IMR-90 (cell line): ENCODE measurements around the gene CTNS. TPM values are rescaled to one million over a fixed set of nuclear protein-coding genes. Genes with fewer than 3 reads are reported as not detected.
A peak's percentile ranks its signal among the peaks of the same experiment; 100 is the strongest.

ENCODE experiments used
- ATAC-seq: fragments of 200-7000 bp; cut with Tn5 transposase; 2 replicates; pipeline ENCODE4 v1.9.1; 2020; ENCODE audit warnings: low read depth, mild to moderate bottlenecking, moderate library complexity
- BruUV-seq: library from RNA; stranded (reverse); fragments of 400-500 nt; replicated peaks from 2 replicates; lab custom pipeline; 2021; lab: Mats Ljungman, UMichigan
- CTCF ChIA-PET: fragments of 300-600 bp; formaldehyde crosslinking; extraction: SDS; loops from one replicate; lab custom pipeline; 2021; ENCODE audit warnings: antibody characterized with exemption; lab: Yijun Ruan, JAX
- POLR2A ChIA-PET: fragments of 300-600 bp; sonication (Branson Sonifier 250); formaldehyde crosslinking; loops from one replicate; lab custom pipeline; 2022; ENCODE audit warnings: antibody characterized with exemption; ENCODE audit not compliant: unreplicated experiment; lab: Charles Lee
- DNase-seq: peaks from one replicate; pipeline ENCODE4 v3.0.0; 2013
- H2AFZ ChIP-seq: replicated peaks from 2 replicates; pipeline ENCODE3; 2013; ENCODE audit warnings: low read length, mild to moderate bottlenecking; ENCODE audit not compliant: poor library complexity
- H2AK5ac ChIP-seq: 2 replicates; pipeline ENCODE4 v1.6.1; 2013; ENCODE audit warnings: low read depth, low read length, inconsistent platforms
- H2AK9ac ChIP-seq: replicated peaks from 2 replicates; pipeline ENCODE3; 2013; ENCODE audit warnings: mild to moderate bottlenecking, low read depth, low read length, moderate library complexity; ENCODE audit not compliant: poor library complexity
- H2BK120ac ChIP-seq: 2 replicates; pipeline ENCODE4 v1.6.1; 2013; ENCODE audit warnings: low read depth, low read length, inconsistent platforms
- H2BK15ac ChIP-seq: 3 replicates; pipeline ENCODE4 v1.6.1; 2013; ENCODE audit warnings: low read depth, low read length, inconsistent platforms
- H2BK20ac ChIP-seq: 2 replicates; pipeline ENCODE4 v1.6.1; 2013; ENCODE audit warnings: low read depth, mild to moderate bottlenecking, inconsistent platforms, low read length, moderate library complexity
- H2BK5ac ChIP-seq: 2 replicates; pipeline ENCODE4 v1.6.1; 2013; ENCODE audit warnings: mild to moderate bottlenecking, low read depth, low read length, inconsistent platforms; ENCODE audit not compliant: poor library complexity, severe bottlenecking
- H3K14ac ChIP-seq: replicated peaks from 2 replicates; pipeline ENCODE4 v1.6.1; 2013; ENCODE audit warnings: low read depth, low read length, inconsistent platforms
- H3K18ac ChIP-seq: 2 replicates; pipeline ENCODE4 v1.6.1; 2013; ENCODE audit warnings: low read depth, low read length, control low read depth
- H3K23ac ChIP-seq: 2 replicates; pipeline ENCODE4 v1.6.1; 2013; ENCODE audit warnings: low read depth, low read length, inconsistent platforms
- H3K27ac ChIP-seq: 2 replicates; pipeline ENCODE4 v1.5.1; 2013; ENCODE audit warnings: mild to moderate bottlenecking, control low read depth, low read length; ENCODE audit not compliant: insufficient read depth
- H3K27me3 ChIP-seq: 2 replicates; pipeline ENCODE4 v1.6.1; 2013; ENCODE audit warnings: low read length; ENCODE audit not compliant: control insufficient read depth, insufficient read depth
- H3K36me3 ChIP-seq: 2 replicates; pipeline ENCODE4 v1.6.1; 2013; ENCODE audit warnings: low read length, mixed read lengths; ENCODE audit not compliant: control insufficient read depth, insufficient read depth
- H3K4ac ChIP-seq: 2 replicates; pipeline ENCODE4 v1.6.1; 2013; ENCODE audit warnings: low read depth, low read length, inconsistent platforms
- H3K4me1 ChIP-seq: 2 replicates; pipeline ENCODE4 v1.6.1; 2013; ENCODE audit warnings: low read length, mixed read lengths; ENCODE audit not compliant: control insufficient read depth, insufficient read depth
- H3K4me2 ChIP-seq: 2 replicates; pipeline ENCODE4 v1.6.1; 2013; ENCODE audit warnings: low read depth, mild to moderate bottlenecking, control low read depth, low read length, moderate library complexity
- H3K4me3 ChIP-seq: 2 replicates; pipeline ENCODE4 v1.5.1; 2013; ENCODE audit warnings: low read depth, mild to moderate bottlenecking, control low read depth, low read length, moderate library complexity; ENCODE audit not compliant: insufficient read depth
- H3K56ac ChIP-seq: 2 replicates; pipeline ENCODE4 v1.6.1; 2013; ENCODE audit warnings: low read length, inconsistent platforms; ENCODE audit not compliant: insufficient read depth; ENCODE audit errors: extremely low read depth
- H3K79me1 ChIP-seq, 2 experiments: 2 replicates each; pipeline ENCODE4 v1.6.1; 2013; ENCODE audit warnings: low read length in 2 of 2, inconsistent platforms in 1 of 2, low read depth in 1 of 2
- H3K9ac ChIP-seq: 2 replicates; pipeline ENCODE4 v1.6.1; 2013; ENCODE audit warnings: low read depth, low read length, control low read depth
- H3K9me1 ChIP-seq: 2 replicates; pipeline ENCODE4 v1.6.1; 2013; ENCODE audit warnings: low read length, inconsistent platforms; ENCODE audit not compliant: insufficient read depth
- H3K9me3 ChIP-seq: 2 replicates; pipeline ENCODE4 v1.6.1; 2013; ENCODE audit warnings: low read length; ENCODE audit not compliant: control insufficient read depth, insufficient read depth
- H4K20me1 ChIP-seq: 2 replicates; pipeline ENCODE4 v1.6.1; 2013; ENCODE audit warnings: low read length, inconsistent platforms; ENCODE audit not compliant: insufficient read depth
- H4K5ac ChIP-seq: 2 replicates; pipeline ENCODE4 v1.6.1; 2013; ENCODE audit warnings: mild to moderate bottlenecking, low read depth, low read length, control low read depth
- H4K8ac ChIP-seq, 2 experiments: 2 replicates each; pipeline ENCODE4 v1.6.1; 2013; ENCODE audit warnings: low read depth in 2 of 2, low read length in 2 of 2, control low read depth in 1 of 2, inconsistent platforms in 1 of 2
- H4K91ac ChIP-seq: 2 replicates; pipeline ENCODE4 v1.6.1; 2013; ENCODE audit warnings: low read depth, low read length, inconsistent platforms; ENCODE audit not compliant: insufficient read depth
- BHLHE40 ChIP-seq: fragments of 150-350 bp; IDR thresholded peaks from 2 replicates; pipeline ENCODE4 v1.6.1; 2016; ENCODE audit warnings: mild to moderate bottlenecking, low read depth, low read length
- CEBPB ChIP-seq: IDR thresholded peaks from 2 replicates; pipeline ENCODE4 v1.6.1; 2012; ENCODE audit warnings: low read depth, low read length, improper control_type of control experiment
- MAFK ChIP-seq: IDR thresholded peaks from 2 replicates; pipeline ENCODE4 v1.6.1; 2012; ENCODE audit warnings: low read depth, low read length, improper control_type of control experiment
- MAZ ChIP-seq: IDR thresholded peaks from 2 replicates; pipeline ENCODE4 v1.6.1; 2012; ENCODE audit warnings: low read depth, mild to moderate bottlenecking, low read length, improper control_type of control experiment, moderate library complexity, borderline replicate concordance
- MXI1 ChIP-seq: IDR thresholded peaks from 2 replicates; pipeline ENCODE4 v1.6.1; 2012; ENCODE audit warnings: low read depth, mild to moderate bottlenecking, low read length, moderate library complexity, borderline replicate concordance
- NFE2L2 ChIP-seq: fragments of 150-350 bp; IDR thresholded peaks from 2 replicates; pipeline ENCODE4 v1.6.1; 2016; ENCODE audit warnings: low read depth, mild to moderate bottlenecking, low read length
- RAD21 ChIP-seq: IDR thresholded peaks from 2 replicates; pipeline ENCODE4 v1.6.1; 2012; ENCODE audit warnings: low read length, improper control_type of control experiment
- RFX5 ChIP-seq: IDR thresholded peaks from 2 replicates; pipeline ENCODE4 v1.8.0; 2012; ENCODE audit warnings: low read depth, mild to moderate bottlenecking, low read length, moderate library complexity
- SMC3 ChIP-seq: fragments of 150-350 bp; IDR thresholded peaks from 2 replicates; pipeline ENCODE4 v1.6.1; 2016; ENCODE audit warnings: low read depth, mild to moderate bottlenecking, antibody characterized with exemption, low read length, moderate library complexity
- WGBS, 2 experiments: methylation state at CpG; one replicate each; pipeline versions ENCODE4 v1.1.5 to v1.1.7; 2013; ENCODE audit warnings: missing lambda C conversion rate in 2 of 2; ENCODE audit not compliant: insufficient read length in 1 of 2; ENCODE audit errors: extremely low coverage in 2 of 2; 5-methylcytosine and 5-hydroxymethylcytosine counted together
- dilution Hi-C: fragments of 300-500 bp; cut with HindIII; formaldehyde crosslinking; loops from one replicate; pipeline ENCODE4 v1.14.3; 2018; ENCODE audit warnings: low sequenced_read_pairs; ENCODE audit not compliant: unreplicated experiment
- in situ Hi-C: fragments of 300-500 bp; cut with MboI; formaldehyde crosslinking; loops from 3 replicates; pipeline ENCODE4 v1.14.3; 2019; ENCODE audit warnings: low sequenced_read_pairs, inconsistent platforms, mixed read lengths
- intact Hi-C: fragments of 100-400 bp; cut with micrococcal nuclease; formaldehyde crosslinking; loops from 2 replicates; pipeline ENCODE4 v1.10.0; 2022
- polyA plus RNA-seq, 3 experiments: library from polyadenylated mRNA; depleted of rRNA; stranded (reverse); fragments of >200 nt; gene quantifications; 2 replicates each; pipeline ENCODE4 v1.2.3, GENCODE V29; 2012; ENCODE audit warnings: low replicate concordance in 1 of 3
- total RNA-seq: library from RNA; depleted of rRNA; stranded (reverse); fragments of >200 nt; gene quantifications from 2 replicates; pipeline ENCODE4 v1.2.3, GENCODE V29; 2012
- TF ChIP-seq, protein P1 (sequence below): fragments of 150-350 bp; IDR thresholded peaks from 2 replicates; pipeline ENCODE4 v1.6.1; 2016; ENCODE audit warnings: low read depth, mild to moderate bottlenecking, low read length, moderate library complexity, borderline replicate concordance
- TF ChIP-seq, protein P2 (sequence below): fragments of 150-350 bp; IDR thresholded peaks from 2 replicates; pipeline ENCODE4 v1.6.1; 2017; ENCODE audit warnings: mild to moderate bottlenecking, antibody characterized with exemption, low read length, low read depth

The CTNS gene
- total and polyA plus RNA-seq, 2 of the 4 experiments (the other 2 are of a cell fraction) = 4.7 to 5.3 TPM

DNA sequence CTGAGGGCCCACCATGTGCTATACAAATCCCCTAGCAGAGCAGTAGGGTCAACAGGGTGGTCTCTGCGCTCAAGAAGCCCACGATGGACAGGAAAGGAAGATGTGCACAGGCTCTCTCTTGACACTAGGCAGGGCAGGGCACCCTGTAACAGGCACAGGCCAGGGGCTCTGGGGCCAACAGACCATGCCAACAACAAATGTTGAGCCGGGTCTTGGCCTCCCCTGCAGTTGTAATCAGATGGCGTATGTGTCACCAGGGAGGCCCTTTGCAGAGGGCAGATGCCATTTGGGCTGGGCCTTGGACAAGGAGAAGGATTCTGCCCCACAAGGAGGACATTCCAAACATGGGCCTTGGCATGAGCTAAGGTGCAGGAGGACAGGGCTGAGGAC, 32.7 kb upstream of the CTNS start:
- in situ Hi-C loops = no loop called here
- ATAC-seq = peak; percentile 27
- Histone ChIP-seq H3K27ac (no peak overlapping the region), H4K20me1 (peaks cover 3% of the 10 kb centered on the region; the same call in 1 of the 2 replicates), H2AK9ac (peak overlapping the region; percentile 82), H3K4me1 (peaks cover 4% of the 10 kb centered on the region), H3K9ac (no peak overlapping the region), H4K91ac (no peak overlapping the region), H2BK5ac (no peak overlapping the region), H3K14ac (no peak overlapping the region), H2AK5ac (no peak overlapping the region), H3K79me1 (no peaks in the 10 kb centered on the region; a peak in 2 of 4 replicates), H3K9me1 (peaks cover 5% of the 10 kb centered on the region; the same call in 1 of the 2 replicates), H3K4me3 (no peak overlapping the region), H3K18ac (no peak overlapping the region), H3K36me3 (peaks cover 7% of the 10 kb centered on the region), H2BK15ac (no peak overlapping the region), H2BK20ac (no peak overlapping the region), H2AFZ (no peak overlapping the region), H3K4ac (no peak overlapping the region), H2BK120ac (no peak overlapping the region), H3K23ac (no peak overlapping the region), H4K8ac (no peak overlapping the region), H3K27me3 (no peaks in the 10 kb centered on the region), H3K56ac (no peak overlapping the region), H3K9me3 (no peaks in the 10 kb centered on the region), H4K5ac (no peak overlapping the region), H3K4me2 (no peak overlapping the region)
- no TSS peak for BruUV-seq
- WGBS, 2 experiments = 100% methylated on average over 3 of the region's 4 CpGs; no CpG with 5 or more reads in 1 of the 2 experiments
- intact Hi-C loops = no loop called here
- no peak for DNase-seq
- no peak for TF ChIP-seq MAZ
- no peak for TF ChIP-seq MAFK
- TF ChIP-seq CEBPB = no peak
- TF ChIP-seq, protein P1, sequence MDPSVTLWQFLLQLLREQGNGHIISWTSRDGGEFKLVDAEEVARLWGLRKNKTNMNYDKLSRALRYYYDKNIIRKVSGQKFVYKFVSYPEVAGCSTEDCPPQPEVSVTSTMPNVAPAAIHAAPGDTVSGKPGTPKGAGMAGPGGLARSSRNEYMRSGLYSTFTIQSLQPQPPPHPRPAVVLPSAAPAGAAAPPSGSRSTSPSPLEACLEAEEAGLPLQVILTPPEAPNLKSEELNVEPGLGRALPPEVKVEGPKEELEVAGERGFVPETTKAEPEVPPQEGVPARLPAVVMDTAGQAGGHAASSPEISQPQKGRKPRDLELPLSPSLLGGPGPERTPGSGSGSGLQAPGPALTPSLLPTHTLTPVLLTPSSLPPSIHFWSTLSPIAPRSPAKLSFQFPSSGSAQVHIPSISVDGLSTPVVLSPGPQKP = no peak
- no peak for TF ChIP-seq NFE2L2
- no peak for TF ChIP-seq BHLHE40
- no peak for TF ChIP-seq RAD21
- TF ChIP-seq SMC3 = no peak
- TF ChIP-seq MXI1 = no peak
- TF ChIP-seq, protein P2, sequence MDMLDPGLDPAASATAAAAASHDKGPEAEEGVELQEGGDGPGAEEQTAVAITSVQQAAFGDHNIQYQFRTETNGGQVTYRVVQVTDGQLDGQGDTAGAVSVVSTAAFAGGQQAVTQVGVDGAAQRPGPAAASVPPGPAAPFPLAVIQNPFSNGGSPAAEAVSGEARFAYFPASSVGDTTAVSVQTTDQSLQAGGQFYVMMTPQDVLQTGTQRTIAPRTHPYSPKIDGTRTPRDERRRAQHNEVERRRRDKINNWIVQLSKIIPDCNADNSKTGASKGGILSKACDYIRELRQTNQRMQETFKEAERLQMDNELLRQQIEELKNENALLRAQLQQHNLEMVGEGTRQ = no peak
- no peak for TF ChIP-seq RFX5
- ChIA-PET POLR2A (no interaction called here), CTCF (no interaction called here)
- dilution Hi-C loops = no loop called here
